GM23248 (cell line): ENCODE data around the gene PARD6B.

ENCODE experiments used
- EZH2 ChIP-seq: fragments of 200-600 bp; sonication (generic); IDR thresholded peaks from 2 replicates; pipeline ENCODE4 v1.6.1; 2018; ENCODE audit warnings: antibody characterized with exemption, mild to moderate bottlenecking; ENCODE audit not compliant: insufficient read depth, poor library complexity, severe bottlenecking
- EZH2phosphoT487 ChIP-seq: fragments of 200-600 bp; sonication (generic); IDR thresholded peaks from 2 replicates; pipeline ENCODE4 v1.6.1; 2018; ENCODE audit warnings: antibody characterized with exemption, moderate library complexity, mild to moderate bottlenecking, low read depth; ENCODE audit not compliant: insufficient read depth

DNA sequence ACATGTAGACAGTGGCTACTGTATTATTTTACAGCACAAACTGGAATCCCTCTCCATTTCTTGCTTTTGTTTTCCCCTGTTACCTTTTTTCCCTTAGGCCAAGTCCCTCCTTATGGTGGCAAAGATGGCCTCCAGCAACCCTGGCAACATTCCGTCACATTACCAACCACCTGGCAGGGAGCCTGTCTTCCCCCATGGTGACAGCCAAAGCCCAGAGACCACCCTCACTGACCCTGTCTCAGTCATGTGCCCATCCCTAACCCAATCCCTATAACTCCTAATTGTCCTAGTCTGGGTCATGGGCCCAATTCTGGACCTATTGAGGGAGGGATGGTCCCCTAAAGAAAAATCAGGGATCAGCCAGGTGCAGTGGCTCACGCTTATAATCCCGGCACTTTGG is 27.6 kb downstream of the PARD6B start:
- TF ChIP-seq EZH2phosphoT487 (no peak), EZH2 (no peak)
